ENCODE measurements around the gene G0S2.

- no peak for TF ChIP-seq CTCF (IDR thresholded peaks at IDR 0.05; ENCODE audit: control extremely low read depth in 1 of 3, insufficient read depth in 1 of 3, low read depth in 1 of 3, low read length in 3 of 3)
- no peak for TF ChIP-seq EP300 (IDR thresholded peaks at IDR 0.05; ENCODE audit: borderline replicate concordance in 1 of 2, low read depth in 2 of 2, low read length in 2 of 2)
- TF ChIP-seq POLR2AphosphoS5 (IDR thresholded peaks at IDR 0.05; ENCODE audit: low read depth, low read length), result no peak
Measured at GRCh38 chr1:209685821-209686220, 10.6 kb downstream of the G0S2 start.

Data from H1 (cell line).